Measurements from ENCODE around the gene LBHD1. TPM values are rescaled to one million over a fixed set of nuclear protein-coding genes. Genes with fewer than 3 reads are reported as not detected.

Gene LBHD1
- total and polyA plus RNA-seq, 2 donors (not counting 3 experiments of a cell fraction or from before 2014, with no cell fraction given): 3.8 to 7.5 TPM

DNA sequence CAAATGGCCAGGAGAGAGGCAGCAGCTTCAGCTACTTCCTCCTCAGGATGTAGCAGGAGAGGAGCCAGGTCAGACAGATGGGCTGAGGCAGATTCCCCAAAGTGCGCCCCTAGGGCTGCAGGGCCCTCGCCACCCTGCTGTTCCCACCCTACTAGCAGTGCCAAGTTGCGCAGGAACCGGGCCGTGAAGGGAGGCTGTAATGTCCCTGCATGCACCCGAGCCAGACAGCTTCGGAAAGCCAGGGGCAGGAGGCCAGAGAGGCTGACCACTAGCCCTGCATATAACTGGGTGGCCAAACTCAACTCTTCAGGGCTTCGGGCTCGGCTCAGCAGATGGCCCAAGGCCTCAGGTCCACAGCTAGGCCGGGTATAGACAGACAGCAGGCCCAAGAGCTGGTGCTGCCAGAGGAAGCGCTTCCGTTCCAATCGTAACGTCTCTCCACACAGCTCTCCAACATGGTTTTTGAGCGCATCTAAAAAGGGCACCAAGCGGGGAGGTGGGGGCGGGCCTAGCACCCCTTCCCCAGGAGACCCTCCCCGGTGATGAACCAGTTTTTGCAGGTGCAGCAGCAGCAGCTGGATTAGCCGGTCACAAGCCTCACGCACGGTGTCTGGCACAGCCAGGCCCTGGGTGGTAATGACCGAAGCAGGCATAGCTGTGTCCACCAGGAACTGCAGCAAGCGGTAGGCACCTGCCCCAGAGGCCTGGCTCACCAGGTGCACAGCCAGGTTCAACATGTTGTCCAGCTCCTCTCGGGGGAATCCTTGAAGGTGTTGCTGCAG is 23.7 kb downstream of the LBHD1 start:
- no peak for TF ChIP-seq MYC (IDR thresholded peaks at IDR 0.05; ENCODE audit: low read depth, low read length)
- no peak for TF ChIP-seq POLR2A (IDR thresholded peaks at IDR 0.05; ENCODE audit: low read depth, low read length)
- no peak for TF ChIP-seq FOS (IDR thresholded peaks at IDR 0.05; ENCODE audit: borderline replicate concordance, insufficient read depth, low read length)
- no peak for TF ChIP-seq POLR2AphosphoS5 (IDR thresholded peaks at IDR 0.05; ENCODE audit: insufficient read depth, low read depth, low read length)
- TF ChIP-seq, protein P1, sequence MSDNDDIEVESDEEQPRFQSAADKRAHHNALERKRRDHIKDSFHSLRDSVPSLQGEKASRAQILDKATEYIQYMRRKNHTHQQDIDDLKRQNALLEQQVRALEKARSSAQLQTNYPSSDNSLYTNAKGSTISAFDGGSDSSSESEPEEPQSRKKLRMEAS (IDR thresholded peaks at IDR 0.05; ENCODE audit: insufficient read depth, insufficient read length): no peak
- TF ChIP-seq, protein P2, sequence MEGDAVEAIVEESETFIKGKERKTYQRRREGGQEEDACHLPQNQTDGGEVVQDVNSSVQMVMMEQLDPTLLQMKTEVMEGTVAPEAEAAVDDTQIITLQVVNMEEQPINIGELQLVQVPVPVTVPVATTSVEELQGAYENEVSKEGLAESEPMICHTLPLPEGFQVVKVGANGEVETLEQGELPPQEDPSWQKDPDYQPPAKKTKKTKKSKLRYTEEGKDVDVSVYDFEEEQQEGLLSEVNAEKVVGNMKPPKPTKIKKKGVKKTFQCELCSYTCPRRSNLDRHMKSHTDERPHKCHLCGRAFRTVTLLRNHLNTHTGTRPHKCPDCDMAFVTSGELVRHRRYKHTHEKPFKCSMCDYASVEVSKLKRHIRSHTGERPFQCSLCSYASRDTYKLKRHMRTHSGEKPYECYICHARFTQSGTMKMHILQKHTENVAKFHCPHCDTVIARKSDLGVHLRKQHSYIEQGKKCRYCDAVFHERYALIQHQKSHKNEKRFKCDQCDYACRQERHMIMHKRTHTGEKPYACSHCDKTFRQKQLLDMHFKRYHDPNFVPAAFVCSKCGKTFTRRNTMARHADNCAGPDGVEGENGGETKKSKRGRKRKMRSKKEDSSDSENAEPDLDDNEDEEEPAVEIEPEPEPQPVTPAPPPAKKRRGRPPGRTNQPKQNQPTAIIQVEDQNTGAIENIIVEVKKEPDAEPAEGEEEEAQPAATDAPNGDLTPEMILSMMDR (IDR thresholded peaks at IDR 0.05; ENCODE audit: extremely low read depth in 1 of 2, insufficient read depth in 1 of 2, low read depth in 1 of 2, low read length in 2 of 2): no peak
- no peak for TF ChIP-seq JUN (IDR thresholded peaks at IDR 0.05; ENCODE audit: borderline replicate concordance, insufficient read depth, insufficient read length, low read depth)
- TF ChIP-seq GATA2 (IDR thresholded peaks at IDR 0.05; ENCODE audit: insufficient read depth, insufficient read length, low read depth, low read length): no peak
- TF ChIP-seq EZH2 (IDR thresholded peaks at IDR 0.05; ENCODE audit: borderline replicate concordance, low read depth, low read length, severe bottlenecking): no peak

More for the DNA sequence above, 23.7 kb downstream of the LBHD1 start:
- dilution Hi-C loops (cut with MboI; ENCODE audit: extremely low pct_ligation_motif_present, low sequenced_read_pairs) (no loop called here), intact Hi-C loops (cut with micrococcal nuclease) (no loop called here)
- CTCF ChIA-PET: interaction anchor here (0.8 to 1.9 kb wide), 3 partner anchors 46 to 224 kb away, joined by 3 to 4 read pairs (median 4); partner anchors contain the start of gene TUT1
- Histone ChIP-seq H3K4me3 (replicated peaks in 1 of 3; ENCODE audit: insufficient read depth in 1 of 3, low read depth in 1 of 3, low read length in 3 of 3) (no peak overlapping the region), H3K9me1 (replicated peaks; ENCODE audit: control insufficient read depth, extremely low read depth, insufficient read depth, low read length) (no peaks in the 10 kb centered on the region), H3K9ac (replicated peaks; ENCODE audit: extremely low read depth, insufficient read depth, low read length) (no peak overlapping the region), H3K4me1 (ENCODE audit: control insufficient read depth, extremely low read depth, insufficient read depth, low read length) (peaks cover 13% of the 10 kb centered on the region), H4K20me1 (replicated peaks; ENCODE audit: control insufficient read depth, extremely low read depth, insufficient read depth, low read length) (no peaks in the 10 kb centered on the region), H3K27me3 (ENCODE audit: control insufficient read depth in 2 of 2, insufficient read depth in 2 of 2, low read length in 2 of 2) (no peaks in the 10 kb centered on the region), H3K9me3 (replicated peaks; ENCODE audit: control insufficient read depth, insufficient read depth, low read length) (no peaks in the 10 kb centered on the region), H3K36me3 (ENCODE audit: control insufficient read depth in 2 of 2, extremely low read depth in 1 of 2, insufficient read depth in 2 of 2, low read length in 2 of 2) (peaks cover 11 to 25% of the 10 kb centered on the region in 2 experiments), H3K27ac (ENCODE audit: insufficient read depth, low read depth, low read length) (no peak overlapping the region), H3K4me2 (ENCODE audit: insufficient read depth, low read length) (no peak overlapping the region), H3K79me2 (ENCODE audit: control insufficient read depth, insufficient read depth, low read length) (peaks cover 46% of the 10 kb centered on the region), H2AFZ (ENCODE audit: low read depth, low read length) (no peak overlapping the region)
- POLR2A ChIA-PET: interaction anchor here (0.5 to 2.5 kb wide), 4 partner anchors 17 to 193 kb away, joined by 3 to 13 read pairs (median 6); partner anchors contain the start of genes C11orf98 and CSKMT
- FAIRE-seq (no peak), DNase-seq (ENCODE audit: low read depth, low spot score) (no peak)
- BruUV-seq (replicated peaks): no TSS peak
